Measurements from ENCODE around the gene THOP1.

- TF ChIP-seq CTCF (IDR thresholded peaks at IDR 0.05), result no peak
- TF ChIP-seq POLR2A (IDR thresholded peaks at IDR 0.05), result no peak
These were observed 24.0 kb upstream of the THOP1 start for GRCh38 chr19:2761309-2761677.

Data from esophagus squamous epithelium (tissue), 4 donors.